Coronary artery (tissue), 2 donors: ENCODE measurements around the gene SFXN4.

Experiments used
- DNase-seq: peaks from one replicate; pipeline ENCODE4 v3.0.0-alpha.2; 2017; ENCODE audit warnings: low spot score
- H3K27ac ChIP-seq, 2 donors: fragments of 200-600 bp; sonication (generic); one replicate each; pipeline ENCODE4 v1.5.1; 2016 to 2019
- H3K4me3 ChIP-seq: fragments of 200-600 bp; sonication (generic); 2 replicates; pipeline ENCODE4 v1.5.1; 2016; ENCODE audit warnings: mild to moderate bottlenecking, moderate library complexity
- TF ChIP-seq, protein P1 (sequence below): fragments of 200-600 bp; sonication (generic); IDR thresholded peaks from one replicate; pipeline ENCODE4 v1.5.1; 2019; ENCODE audit warnings: antibody characterized with exemption

SFXN4 gene

DNA sequence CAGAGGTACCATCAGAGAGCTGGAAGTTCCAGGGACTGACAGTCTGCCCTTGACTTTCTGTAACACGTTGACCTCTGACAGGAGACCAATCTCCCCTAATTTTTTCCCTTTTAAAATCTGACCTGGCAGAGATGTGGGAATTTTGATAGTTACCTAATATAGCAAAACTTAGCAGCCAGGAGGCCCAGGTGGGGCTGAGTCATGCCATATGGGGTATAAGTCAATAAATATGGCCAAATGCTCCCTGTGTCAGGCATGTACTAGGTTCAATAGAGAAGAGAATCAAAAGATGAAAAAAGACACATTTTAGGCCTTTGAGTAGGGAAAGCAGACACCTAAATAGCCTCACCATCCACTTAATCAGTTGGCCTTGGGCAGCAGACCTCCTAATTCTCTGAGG lies 35.7 kb upstream of the SFXN4 start:
- DNase-seq, result no peak
- TF ChIP-seq, protein P1, sequence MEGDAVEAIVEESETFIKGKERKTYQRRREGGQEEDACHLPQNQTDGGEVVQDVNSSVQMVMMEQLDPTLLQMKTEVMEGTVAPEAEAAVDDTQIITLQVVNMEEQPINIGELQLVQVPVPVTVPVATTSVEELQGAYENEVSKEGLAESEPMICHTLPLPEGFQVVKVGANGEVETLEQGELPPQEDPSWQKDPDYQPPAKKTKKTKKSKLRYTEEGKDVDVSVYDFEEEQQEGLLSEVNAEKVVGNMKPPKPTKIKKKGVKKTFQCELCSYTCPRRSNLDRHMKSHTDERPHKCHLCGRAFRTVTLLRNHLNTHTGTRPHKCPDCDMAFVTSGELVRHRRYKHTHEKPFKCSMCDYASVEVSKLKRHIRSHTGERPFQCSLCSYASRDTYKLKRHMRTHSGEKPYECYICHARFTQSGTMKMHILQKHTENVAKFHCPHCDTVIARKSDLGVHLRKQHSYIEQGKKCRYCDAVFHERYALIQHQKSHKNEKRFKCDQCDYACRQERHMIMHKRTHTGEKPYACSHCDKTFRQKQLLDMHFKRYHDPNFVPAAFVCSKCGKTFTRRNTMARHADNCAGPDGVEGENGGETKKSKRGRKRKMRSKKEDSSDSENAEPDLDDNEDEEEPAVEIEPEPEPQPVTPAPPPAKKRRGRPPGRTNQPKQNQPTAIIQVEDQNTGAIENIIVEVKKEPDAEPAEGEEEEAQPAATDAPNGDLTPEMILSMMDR, result no peak
- Histone ChIP-seq H3K4me3 (no peak overlapping the region), H3K27ac (no peak overlapping the region)

DNA sequence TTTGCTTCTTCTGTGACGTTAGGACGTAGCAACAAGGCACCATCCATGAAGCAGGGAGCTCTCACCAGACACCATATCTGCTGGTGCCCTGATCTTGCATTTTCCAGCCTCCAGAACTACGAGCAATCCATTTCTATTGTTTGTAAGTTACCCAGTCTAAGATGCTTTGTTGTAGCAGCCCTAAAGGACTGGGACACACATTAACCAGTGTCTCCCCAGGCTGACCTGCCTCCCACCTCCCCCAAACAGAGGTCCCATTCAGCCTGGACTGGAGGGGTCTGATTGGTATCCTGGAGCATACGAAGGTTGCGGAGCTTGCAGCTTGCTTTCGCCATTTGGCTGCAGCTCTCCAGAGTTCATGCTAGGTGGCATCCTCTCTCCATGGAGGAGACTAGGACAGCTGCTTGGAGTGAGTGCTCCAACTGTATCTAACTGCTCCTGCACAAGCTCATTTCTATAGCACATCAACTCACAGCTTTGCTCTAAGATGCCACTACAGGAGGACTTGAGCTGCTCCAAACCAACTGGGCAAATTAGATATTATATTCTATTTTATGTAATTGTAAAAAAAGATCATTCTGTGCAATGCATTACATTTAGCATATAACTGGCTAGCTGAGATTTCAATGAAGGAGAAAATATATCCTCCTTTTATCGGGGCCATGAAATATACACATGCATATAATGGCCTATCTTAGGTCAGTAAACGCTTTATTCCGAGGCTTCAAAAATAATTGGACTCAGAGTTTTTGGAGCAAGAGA lies 33.9 kb upstream of the SFXN4 start:
- Histone ChIP-seq H3K27ac (no peak overlapping the region), H3K4me3 (peak overlapping the region; percentile 6)
- TF ChIP-seq, protein P1, result peak; percentile 61
- DNase-seq, result peak; percentile 81

DNA sequence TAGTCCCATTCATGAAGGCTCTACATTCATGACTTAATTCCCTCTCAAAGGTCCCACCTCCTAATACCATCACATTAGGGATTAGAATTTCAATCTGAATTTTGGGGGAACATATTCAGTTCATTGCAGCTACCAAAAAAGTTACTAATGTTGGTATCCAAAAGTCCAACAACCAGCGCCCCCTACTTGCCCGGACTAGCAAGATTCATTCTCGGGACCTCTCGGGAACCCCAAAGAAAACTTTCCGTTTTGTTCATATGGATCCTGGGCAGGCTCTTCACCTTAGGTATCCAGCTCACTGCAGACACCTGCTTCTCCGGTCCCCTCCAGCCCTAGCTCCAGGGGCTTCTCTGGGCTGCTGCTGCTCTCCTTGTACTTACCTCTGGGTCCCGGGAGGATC lies 32.9 kb upstream of the SFXN4 start:
- no peak overlapping the region for H3K27ac ChIP-seq
- no peak overlapping the region for H3K4me3 ChIP-seq
- no peak for DNase-seq
- TF ChIP-seq, protein P1, result no peak

DNA sequence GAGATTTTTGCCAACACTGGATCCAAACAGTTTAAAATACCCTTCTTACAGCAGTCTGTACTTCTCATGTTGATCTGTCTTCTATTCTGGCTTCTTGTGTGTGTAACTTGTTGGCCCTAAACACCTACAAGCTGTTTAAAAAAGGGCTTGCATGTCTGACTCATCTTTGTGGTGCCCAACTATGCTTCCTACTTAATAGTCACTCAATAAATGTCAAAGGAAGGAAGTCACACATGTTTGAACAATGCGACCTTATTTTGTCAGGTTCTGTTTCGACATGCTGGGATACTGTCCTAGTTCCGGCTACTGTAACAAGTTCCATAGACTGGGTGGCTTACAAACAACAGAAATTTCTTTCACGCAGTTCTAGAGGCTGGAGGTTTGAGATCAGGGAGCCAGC lies 32.4 kb upstream of the SFXN4 start:
- DNase-seq, result no peak
- Histone ChIP-seq H3K27ac (no peak overlapping the region), H3K4me3 (no peak overlapping the region)
- TF ChIP-seq, protein P1, result no peak

DNA sequence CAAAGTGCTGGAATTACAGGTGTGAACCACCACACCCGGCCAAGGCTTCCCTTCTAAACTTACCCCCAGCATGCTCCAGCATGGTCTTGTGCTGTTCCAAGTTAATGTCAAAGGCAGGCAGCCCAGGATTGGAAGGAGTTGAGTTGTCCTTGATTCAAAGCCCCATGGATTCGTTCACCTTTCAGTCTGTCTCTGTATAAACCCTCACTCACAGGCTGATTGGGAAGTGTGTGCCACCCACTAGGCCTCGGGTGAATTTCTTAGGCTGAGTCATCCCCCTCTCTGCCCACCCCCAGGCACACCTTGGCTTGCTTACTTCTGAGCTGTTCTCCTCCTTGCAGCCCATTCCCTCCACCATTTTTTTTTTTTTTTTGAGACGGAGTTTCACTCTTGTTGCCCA lies 26.4 kb upstream of the SFXN4 start:
- Histone ChIP-seq H3K4me3 (no peak overlapping the region), H3K27ac (no peak overlapping the region)
- TF ChIP-seq, protein P1, result no peak
- no peak for DNase-seq

DNA sequence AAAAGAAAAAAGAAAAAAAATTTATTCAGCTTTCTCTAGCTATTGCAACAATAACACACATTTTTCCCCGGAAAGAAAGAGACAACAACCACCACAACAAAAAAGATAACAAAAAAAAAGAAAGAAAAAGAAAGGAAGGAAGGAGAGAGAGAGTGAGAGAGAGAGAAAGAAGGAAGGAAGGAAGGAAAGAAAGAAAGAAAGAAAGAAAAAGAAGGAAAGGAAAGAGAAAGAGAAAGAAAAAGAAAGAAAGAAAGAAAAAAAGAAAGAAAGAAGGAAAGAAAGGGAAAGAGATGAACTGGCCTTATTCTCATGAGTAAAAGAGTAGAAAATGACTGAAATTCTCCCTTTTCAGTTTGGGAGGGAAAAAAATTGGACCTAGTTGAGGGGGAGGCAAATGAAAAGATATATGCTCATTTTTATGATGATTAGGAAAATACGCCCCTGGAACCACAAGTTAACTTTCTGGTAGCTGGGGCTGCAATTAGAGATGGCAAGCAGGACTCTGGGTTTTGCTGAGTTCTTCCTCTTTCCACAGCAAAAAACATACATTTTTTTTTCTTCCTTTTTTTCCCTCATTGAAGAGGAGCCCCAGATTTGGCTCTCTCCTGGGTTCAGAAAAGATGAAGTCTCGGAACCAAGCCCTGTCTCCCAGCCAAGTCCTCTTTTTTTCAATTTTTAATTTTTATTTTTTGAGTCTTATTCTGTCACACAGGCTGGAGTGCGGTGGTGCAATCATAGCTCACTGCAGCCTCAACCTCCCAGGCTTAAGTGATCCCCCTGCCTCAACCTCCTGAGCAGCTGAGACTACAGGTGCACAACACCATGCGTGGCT lies 25.7 kb upstream of the SFXN4 start:
- DNase-seq, result no peak
- TF ChIP-seq, protein P1, result no peak
- H3K4me3 ChIP-seq, result no peak overlapping the region
- no peak overlapping the region for H3K27ac ChIP-seq
